T-helper 22 cell (primary cell): ENCODE measurements around the gene PARP9.

Experiments
- DNase-seq: peaks from one replicate; pipeline ENCODE4 v3.0.0-alpha.2; 2020; ENCODE audit warnings: low read depth

Gene PARP9

GRCh38 chr3:122484985-122485384 lies 79.1 kb downstream of the PARP9 start:
- DNase-seq: no peak

GRCh38 chr3:122481390-122481789 lies 82.7 kb downstream of the PARP9 start:
- no peak for DNase-seq
